DND-41 (cell line): ENCODE measurements around the gene PPP2R2B.

Experiments
- ATAC-seq: fragments of 200-7000 bp; cut with Tn5 transposase; 3 replicates; pipeline ENCODE4 v1.9.1; 2021; ENCODE audit warnings: low read depth; ENCODE audit not compliant: insufficient read depth
- DNase-seq: peaks from one replicate; pipeline ENCODE4 v3.0.0-alpha.2; 2020
- H2AFZ ChIP-seq: 2 replicates; pipeline ENCODE4 v1.6.0; 2012; ENCODE audit warnings: low read depth, low read length
- H3K27ac ChIP-seq: 2 replicates; pipeline ENCODE4 v1.5.1; 2012; ENCODE audit warnings: low read length, inconsistent platforms
- H3K27me3 ChIP-seq: fragments of 200-600 bp; sonication (generic); 2 replicates; pipeline ENCODE4 v1.6.0; 2012; ENCODE audit warnings: low read length, mild to moderate bottlenecking, inconsistent platforms; ENCODE audit not compliant: insufficient read depth, poor library complexity
- H3K36me3 ChIP-seq: 2 replicates; pipeline ENCODE4 v1.5.1; 2012; ENCODE audit warnings: low read length, inconsistent platforms; ENCODE audit not compliant: insufficient read depth
- H3K4me1 ChIP-seq: 2 replicates; pipeline ENCODE4 v1.5.1; 2012; ENCODE audit warnings: mild to moderate bottlenecking, low read length; ENCODE audit not compliant: insufficient read depth
- H3K4me2 ChIP-seq: 2 replicates; pipeline ENCODE4 v1.6.0; 2012; ENCODE audit warnings: mild to moderate bottlenecking, moderate library complexity, low read length, inconsistent platforms; ENCODE audit not compliant: insufficient read depth
- H3K4me3 ChIP-seq, 2 experiments: fragments of 200-600 bp in 1 of 2; shearing (Covaris generic) in 1 of 2; 2 replicates each; pipeline ENCODE4 v1.5.1; 2012 to 2016; ENCODE audit warnings: inconsistent platforms in 2 of 2, low read length in 2 of 2, mild to moderate bottlenecking in 2 of 2, low read depth in 1 of 2, moderate library complexity in 1 of 2
- H3K79me2 ChIP-seq: 2 replicates; pipeline ENCODE4 v1.6.0; 2012; ENCODE audit warnings: low read length, inconsistent platforms; ENCODE audit not compliant: insufficient read depth
- H3K9ac ChIP-seq: 2 replicates; pipeline ENCODE4 v1.6.0; 2012; ENCODE audit warnings: low read depth, mild to moderate bottlenecking, inconsistent platforms, low read length, moderate library complexity
- H3K9me3 ChIP-seq: 2 replicates; pipeline ENCODE4 v1.5.1; 2012; ENCODE audit warnings: low read length, moderate library complexity, mild to moderate bottlenecking, inconsistent platforms; ENCODE audit not compliant: insufficient read depth, severe bottlenecking
- H4K20me1 ChIP-seq: 2 replicates; pipeline ENCODE4 v1.6.0; 2012; ENCODE audit warnings: low read length; ENCODE audit not compliant: insufficient read depth
- EZH2 ChIP-seq: IDR thresholded peaks from 3 replicates; pipeline ENCODE4 v1.6.1; 2012; ENCODE audit warnings: borderline replicate concordance, low read depth, mild to moderate bottlenecking, moderate library complexity, low read length, inconsistent platforms; ENCODE audit not compliant: severe bottlenecking
- TF ChIP-seq, protein P1 (sequence below): IDR thresholded peaks from 2 replicates; pipeline ENCODE4 v1.5.1; 2012; ENCODE audit warnings: borderline replicate concordance, low read length, moderate library complexity, mild to moderate bottlenecking; ENCODE audit not compliant: poor library complexity, severe bottlenecking; ENCODE audit errors: extremely low read depth

The PPP2R2B gene

DNA sequence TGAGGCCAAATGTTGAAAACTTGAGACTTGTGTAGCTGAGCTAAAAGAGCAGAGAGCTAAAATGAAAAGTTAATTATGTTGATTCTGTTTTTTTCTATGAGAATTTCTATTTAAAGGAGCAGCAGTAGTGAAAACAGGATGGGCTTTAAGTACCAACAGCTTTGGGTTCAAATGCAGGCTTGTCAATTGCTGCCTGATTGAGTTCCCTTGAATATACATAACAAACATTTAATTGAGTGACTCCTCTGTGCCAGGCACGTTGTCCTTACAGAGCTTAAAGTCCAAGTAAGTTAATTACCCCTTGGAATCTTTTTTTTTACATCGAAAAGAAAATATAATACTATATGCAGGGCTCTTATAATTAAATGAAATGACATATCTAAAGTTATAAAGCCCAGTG, 38.5 kb downstream of the PPP2R2B start:
- Histone ChIP-seq H2AFZ (no peak overlapping the region), H3K4me1 (no peaks in the 10 kb centered on the region), H3K79me2 (no peaks in the 10 kb centered on the region), H3K27ac (no peak overlapping the region), H3K4me3 (no peak overlapping the region), H3K4me2 (no peak overlapping the region), H3K36me3 (no peaks in the 10 kb centered on the region), H3K9ac (no peak overlapping the region), H3K9me3 (no peaks in the 10 kb centered on the region), H4K20me1 (no peaks in the 10 kb centered on the region), H3K27me3 (no peaks in the 10 kb centered on the region)
- ATAC-seq = no peak
- DNase-seq = no peak
- TF ChIP-seq, protein P1, sequence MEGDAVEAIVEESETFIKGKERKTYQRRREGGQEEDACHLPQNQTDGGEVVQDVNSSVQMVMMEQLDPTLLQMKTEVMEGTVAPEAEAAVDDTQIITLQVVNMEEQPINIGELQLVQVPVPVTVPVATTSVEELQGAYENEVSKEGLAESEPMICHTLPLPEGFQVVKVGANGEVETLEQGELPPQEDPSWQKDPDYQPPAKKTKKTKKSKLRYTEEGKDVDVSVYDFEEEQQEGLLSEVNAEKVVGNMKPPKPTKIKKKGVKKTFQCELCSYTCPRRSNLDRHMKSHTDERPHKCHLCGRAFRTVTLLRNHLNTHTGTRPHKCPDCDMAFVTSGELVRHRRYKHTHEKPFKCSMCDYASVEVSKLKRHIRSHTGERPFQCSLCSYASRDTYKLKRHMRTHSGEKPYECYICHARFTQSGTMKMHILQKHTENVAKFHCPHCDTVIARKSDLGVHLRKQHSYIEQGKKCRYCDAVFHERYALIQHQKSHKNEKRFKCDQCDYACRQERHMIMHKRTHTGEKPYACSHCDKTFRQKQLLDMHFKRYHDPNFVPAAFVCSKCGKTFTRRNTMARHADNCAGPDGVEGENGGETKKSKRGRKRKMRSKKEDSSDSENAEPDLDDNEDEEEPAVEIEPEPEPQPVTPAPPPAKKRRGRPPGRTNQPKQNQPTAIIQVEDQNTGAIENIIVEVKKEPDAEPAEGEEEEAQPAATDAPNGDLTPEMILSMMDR = no peak
- no peak for TF ChIP-seq EZH2

DNA sequence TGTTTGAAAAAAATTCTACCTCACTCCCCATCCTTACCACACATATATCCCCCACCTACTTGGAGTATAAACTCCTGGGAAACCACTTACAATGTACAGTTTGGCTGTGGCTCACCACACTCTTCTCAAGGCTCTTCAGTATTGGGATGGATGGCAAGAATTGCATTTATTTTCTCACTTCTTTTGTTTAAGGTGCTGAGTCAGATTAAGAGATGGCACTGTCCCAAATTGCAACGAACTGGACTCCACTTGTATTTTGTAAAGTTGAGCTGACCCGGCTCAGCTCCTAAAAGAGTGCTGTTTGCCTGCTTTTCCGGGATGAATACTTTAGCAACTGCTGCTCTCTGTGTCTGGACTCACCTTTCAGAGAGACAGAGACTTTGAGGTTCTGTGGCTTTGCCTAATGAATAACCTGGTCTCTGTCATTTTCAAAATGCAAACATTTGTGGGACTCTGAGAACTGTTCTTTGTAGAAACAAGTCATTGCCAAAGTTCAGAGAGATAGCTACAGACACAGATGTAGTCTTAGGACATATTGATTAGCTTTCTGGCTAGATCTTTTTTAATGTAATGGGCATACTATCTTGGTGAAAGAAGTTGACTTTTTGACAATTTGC, 42.2 kb downstream of the PPP2R2B start:
- Histone ChIP-seq H3K4me1 (no peaks in the 10 kb centered on the region), H3K9me3 (no peaks in the 10 kb centered on the region), H3K27ac (no peak overlapping the region), H3K79me2 (no peaks in the 10 kb centered on the region), H3K4me3 (no peak overlapping the region), H3K9ac (no peak overlapping the region), H3K4me2 (no peak overlapping the region), H4K20me1 (no peaks in the 10 kb centered on the region), H2AFZ (no peak overlapping the region), H3K27me3 (no peaks in the 10 kb centered on the region), H3K36me3 (no peaks in the 10 kb centered on the region)
- DNase-seq = no peak
- ATAC-seq = no peak
- no peak for TF ChIP-seq EZH2
- TF ChIP-seq, protein P1 = no peak

DNA sequence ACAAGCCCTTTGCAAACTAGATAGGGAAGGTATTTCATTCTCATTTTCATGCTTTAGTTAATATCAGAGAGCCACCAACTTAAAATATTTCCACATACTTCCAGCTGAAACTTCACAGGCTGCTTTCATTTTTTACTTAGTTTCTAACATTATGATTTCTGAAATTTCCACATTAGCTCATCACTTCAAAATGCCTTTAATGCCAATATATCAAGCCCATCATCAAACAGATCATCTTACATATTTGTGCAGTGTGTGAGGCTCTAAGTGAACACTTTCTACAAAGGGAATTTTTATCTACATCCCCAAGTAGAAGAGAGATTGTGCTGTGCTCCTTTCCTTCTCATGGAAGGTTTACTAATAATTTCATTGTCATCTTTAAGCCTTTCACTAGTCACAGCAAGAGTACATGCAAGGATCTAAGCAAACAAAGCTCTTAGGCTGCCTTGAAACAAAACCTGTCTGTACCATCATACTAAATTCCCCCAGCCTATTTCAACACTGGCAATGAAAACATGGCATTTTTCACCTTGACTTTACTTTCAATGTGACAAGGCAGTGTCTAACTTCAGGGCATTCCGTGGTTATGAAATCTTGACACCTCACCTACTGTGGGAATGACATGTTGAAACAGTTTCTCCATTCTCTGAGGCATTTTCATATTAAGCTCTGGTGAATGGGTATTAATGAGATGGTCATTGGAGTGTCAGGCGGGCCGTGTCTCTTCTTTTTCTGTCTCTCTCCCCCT, 45.4 kb downstream of the PPP2R2B start:
- ATAC-seq (no peak), DNase-seq (no peak)
- Histone ChIP-seq H3K9ac (no peak overlapping the region), H2AFZ (no peak overlapping the region), H3K4me3 (no peak overlapping the region), H3K36me3 (no peaks in the 10 kb centered on the region), H3K27ac (no peak overlapping the region), H3K4me1 (no peaks in the 10 kb centered on the region), H3K27me3 (no peaks in the 10 kb centered on the region), H3K4me2 (no peak overlapping the region), H3K9me3 (no peaks in the 10 kb centered on the region), H3K79me2 (no peaks in the 10 kb centered on the region), H4K20me1 (no peaks in the 10 kb centered on the region)
- no peak for TF ChIP-seq EZH2
- TF ChIP-seq, protein P1 = no peak
